Measurements from ENCODE around the gene TFB1M.

DNA sequence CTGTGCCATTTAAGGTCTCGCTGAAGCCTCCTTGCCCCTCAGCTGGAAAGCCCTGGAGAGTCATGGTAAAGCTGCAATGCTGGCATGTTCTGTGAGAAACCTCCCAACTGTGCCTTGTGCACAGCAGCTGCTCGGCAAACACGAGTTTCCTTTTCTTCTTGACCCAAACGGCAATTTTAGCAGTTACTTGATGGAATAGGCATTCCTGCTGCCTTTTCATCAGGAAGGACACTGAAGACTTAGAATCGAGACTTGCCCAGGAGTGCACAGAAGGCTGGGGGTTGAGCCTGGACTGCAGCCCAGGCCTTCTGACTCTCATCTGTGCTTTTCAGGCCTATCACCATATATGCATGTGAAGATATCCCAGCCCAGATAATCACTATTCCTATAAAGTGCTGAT, 79.2 kb downstream of the TFB1M start:
- no peak for TF ChIP-seq POLR2AphosphoS5 (IDR thresholded peaks at IDR 0.05; ENCODE audit: low read depth, low read length)
- TF ChIP-seq, protein P1, sequence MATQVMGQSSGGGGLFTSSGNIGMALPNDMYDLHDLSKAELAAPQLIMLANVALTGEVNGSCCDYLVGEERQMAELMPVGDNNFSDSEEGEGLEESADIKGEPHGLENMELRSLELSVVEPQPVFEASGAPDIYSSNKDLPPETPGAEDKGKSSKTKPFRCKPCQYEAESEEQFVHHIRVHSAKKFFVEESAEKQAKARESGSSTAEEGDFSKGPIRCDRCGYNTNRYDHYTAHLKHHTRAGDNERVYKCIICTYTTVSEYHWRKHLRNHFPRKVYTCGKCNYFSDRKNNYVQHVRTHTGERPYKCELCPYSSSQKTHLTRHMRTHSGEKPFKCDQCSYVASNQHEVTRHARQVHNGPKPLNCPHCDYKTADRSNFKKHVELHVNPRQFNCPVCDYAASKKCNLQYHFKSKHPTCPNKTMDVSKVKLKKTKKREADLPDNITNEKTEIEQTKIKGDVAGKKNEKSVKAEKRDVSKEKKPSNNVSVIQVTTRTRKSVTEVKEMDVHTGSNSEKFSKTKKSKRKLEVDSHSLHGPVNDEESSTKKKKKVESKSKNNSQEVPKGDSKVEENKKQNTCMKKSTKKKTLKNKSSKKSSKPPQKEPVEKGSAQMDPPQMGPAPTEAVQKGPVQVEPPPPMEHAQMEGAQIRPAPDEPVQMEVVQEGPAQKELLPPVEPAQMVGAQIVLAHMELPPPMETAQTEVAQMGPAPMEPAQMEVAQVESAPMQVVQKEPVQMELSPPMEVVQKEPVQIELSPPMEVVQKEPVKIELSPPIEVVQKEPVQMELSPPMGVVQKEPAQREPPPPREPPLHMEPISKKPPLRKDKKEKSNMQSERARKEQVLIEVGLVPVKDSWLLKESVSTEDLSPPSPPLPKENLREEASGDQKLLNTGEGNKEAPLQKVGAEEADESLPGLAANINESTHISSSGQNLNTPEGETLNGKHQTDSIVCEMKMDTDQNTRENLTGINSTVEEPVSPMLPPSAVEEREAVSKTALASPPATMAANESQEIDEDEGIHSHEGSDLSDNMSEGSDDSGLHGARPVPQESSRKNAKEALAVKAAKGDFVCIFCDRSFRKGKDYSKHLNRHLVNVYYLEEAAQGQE (IDR thresholded peaks at IDR 0.05; ENCODE audit: insufficient read depth in 1 of 2, low read depth in 2 of 2, low read length in 2 of 2), result no peak
- no peak for TF ChIP-seq FOXP2 (optimal IDR thresholded peaks at IDR 0.05; ENCODE audit: borderline replicate concordance, extremely low read depth, extremely low read length, insufficient read depth)
- no peak for TF ChIP-seq TAF1 (IDR thresholded peaks at IDR 0.05; ENCODE audit: borderline replicate concordance, insufficient read depth, low read length)
- no peak for TF ChIP-seq SIN3A (IDR thresholded peaks at IDR 0.05; ENCODE audit: borderline replicate concordance, insufficient read depth, low read length)
